ENCODE results near the gene CLIC4. TPM values are rescaled to one million over a fixed set of nuclear protein-coding genes. Genes with fewer than 3 reads are reported as not detected.

The CLIC4 gene
- total RNA-seq, 1 experiment from 2014 or later: 230 TPM

DNA sequence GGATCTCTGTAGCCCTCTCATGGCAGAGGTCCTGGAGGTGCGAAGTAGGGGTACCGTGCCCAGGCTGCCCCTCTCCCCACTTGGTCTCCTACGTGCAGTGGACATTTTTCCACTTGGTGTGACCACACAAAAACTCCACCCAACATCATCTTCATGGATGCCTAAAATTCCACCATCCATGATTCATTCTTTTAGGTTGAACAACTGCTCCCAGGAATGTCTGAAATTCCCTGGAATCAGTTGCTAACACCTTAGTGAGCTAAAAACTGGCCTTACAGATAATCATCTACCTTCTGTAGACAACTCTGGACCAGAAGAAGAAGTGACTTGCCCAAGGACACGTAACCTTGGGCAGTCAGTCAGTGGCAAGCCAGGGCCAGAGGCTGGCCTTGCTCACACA is 32.1 kb upstream of the CLIC4 start:
- Mint-ChIP-seq H3K9me3 (no peaks in the 10 kb centered on the region), H3K36me3 (ENCODE audit: insufficient read depth in 1 of 3, low read depth in 3 of 3) (no peaks in the 10 kb centered on the region; a peak in 1 of 7 replicates), H3K4me1 (no peaks in the 10 kb centered on the region), H3K27me3 (ENCODE audit: low read depth) (peaks cover 2% of the 10 kb centered on the region; the same call in 1 of the 2 replicates), H3K27ac (no peak overlapping the region; a peak in 1 of 7 replicates), H3K4me3 (no peak overlapping the region)
- H3K9me3 ChIP-seq (ENCODE audit: control insufficient read depth, low read depth, low read length): no peaks in the 10 kb centered on the region
- H2BK20ac ChIP-seq (ENCODE audit: low read depth, low read length, poor library complexity, severe bottlenecking): no peak overlapping the region
- H2AFZ ChIP-seq (ENCODE audit: low read length): no peak overlapping the region
- no peak overlapping the region for H3T11ph ChIP-seq (ENCODE audit: low read length)
- H3K4me2 ChIP-seq (ENCODE audit: insufficient read depth, insufficient read length, low read length): no peak overlapping the region
- no peak overlapping the region for H2BK5ac ChIP-seq (ENCODE audit: insufficient read length, low read length)
- H4K91ac ChIP-seq (ENCODE audit: insufficient read length, low read depth, low read length): no peak overlapping the region
- H2BK15ac ChIP-seq (ENCODE audit: low read depth, low read length): no peak overlapping the region
- no peak overlapping the region for H3K4ac ChIP-seq (ENCODE audit: low read depth, low read length)
- H3K79me2 ChIP-seq (ENCODE audit: insufficient read depth, low read length): no peaks in the 10 kb centered on the region
- WGBS (ENCODE audit: extremely low coverage, insufficient read length, low lambda C conversion rate): no CpG with 5 or more reads among the region's 4 CpGs
- H4K20me1 ChIP-seq (ENCODE audit: control insufficient read depth, insufficient read depth, insufficient read length): no peaks in the 10 kb centered on the region
- no peak overlapping the region for H3K18ac ChIP-seq (ENCODE audit: insufficient read length, low read depth, low read length)
- no peaks in the 10 kb centered on the region for H3K4me1 ChIP-seq (ENCODE audit: insufficient read depth, low read length)
- H2BK120ac ChIP-seq (ENCODE audit: low read depth, low read length, poor library complexity, severe bottlenecking): no peak overlapping the region
- no peak overlapping the region for H3K27ac ChIP-seq (ENCODE audit: insufficient read length, low read depth, low read length)
- H3K23me2 ChIP-seq (ENCODE audit: insufficient read length, low read depth, low read length, poor library complexity, severe bottlenecking): no peaks in the 10 kb centered on the region
- no peak overlapping the region for H4K5ac ChIP-seq (ENCODE audit: insufficient read length, low read depth, low read length)
- no peak overlapping the region for H3K14ac ChIP-seq (ENCODE audit: insufficient read depth, low read length)
- H2AK5ac ChIP-seq (ENCODE audit: insufficient read length, low read length): no peak overlapping the region
- no peak overlapping the region for H3K9ac ChIP-seq (ENCODE audit: extremely low read depth, insufficient read length, low read length)
- no peak for DNase-seq
- no peaks in the 10 kb centered on the region for H3K79me1 ChIP-seq (ENCODE audit: insufficient read depth, low read depth, low read length, poor library complexity, severe bottlenecking)
- H2BK12ac ChIP-seq (ENCODE audit: insufficient read length, low read depth, low read length): no peak overlapping the region
- no peak overlapping the region for H3K56ac ChIP-seq (ENCODE audit: insufficient read length, low read depth, low read length)
- H4K8ac ChIP-seq (replicated peaks; ENCODE audit: insufficient read length, low read depth, low read length): no peak overlapping the region
- no peak overlapping the region for H3K23ac ChIP-seq (ENCODE audit: insufficient read length, low read depth, low read length)
- TF ChIP-seq, protein P1, sequence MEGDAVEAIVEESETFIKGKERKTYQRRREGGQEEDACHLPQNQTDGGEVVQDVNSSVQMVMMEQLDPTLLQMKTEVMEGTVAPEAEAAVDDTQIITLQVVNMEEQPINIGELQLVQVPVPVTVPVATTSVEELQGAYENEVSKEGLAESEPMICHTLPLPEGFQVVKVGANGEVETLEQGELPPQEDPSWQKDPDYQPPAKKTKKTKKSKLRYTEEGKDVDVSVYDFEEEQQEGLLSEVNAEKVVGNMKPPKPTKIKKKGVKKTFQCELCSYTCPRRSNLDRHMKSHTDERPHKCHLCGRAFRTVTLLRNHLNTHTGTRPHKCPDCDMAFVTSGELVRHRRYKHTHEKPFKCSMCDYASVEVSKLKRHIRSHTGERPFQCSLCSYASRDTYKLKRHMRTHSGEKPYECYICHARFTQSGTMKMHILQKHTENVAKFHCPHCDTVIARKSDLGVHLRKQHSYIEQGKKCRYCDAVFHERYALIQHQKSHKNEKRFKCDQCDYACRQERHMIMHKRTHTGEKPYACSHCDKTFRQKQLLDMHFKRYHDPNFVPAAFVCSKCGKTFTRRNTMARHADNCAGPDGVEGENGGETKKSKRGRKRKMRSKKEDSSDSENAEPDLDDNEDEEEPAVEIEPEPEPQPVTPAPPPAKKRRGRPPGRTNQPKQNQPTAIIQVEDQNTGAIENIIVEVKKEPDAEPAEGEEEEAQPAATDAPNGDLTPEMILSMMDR (conservative IDR thresholded peaks at IDR 0.05): no peak
- no peaks in the 10 kb centered on the region for H3K27me3 ChIP-seq (ENCODE audit: insufficient read depth, low read length)

Data from H9 (cell line).